ENCODE data around the gene CNPPD1. TPM values are rescaled to one million over a fixed set of nuclear protein-coding genes. Genes with fewer than 3 reads are reported as not detected.

CNPPD1 gene
- total and polyA plus RNA-seq, 4 donors: 27.5 to 57.5 (median 45.8) TPM

- no peak for DNase-seq (ENCODE audit: low read depth in 4 of 6, low spot score in 6 of 6)
- 80% methylated on average over 3 of the region's 4 CpGs for WGBS (ENCODE audit: insufficient coverage)
- Histone ChIP-seq H3K4me1 (ENCODE audit: control insufficient read depth, insufficient read depth, low read length) (peaks cover 9% of the 10 kb centered on the region), H3K27me3 (ENCODE audit: control insufficient read depth, insufficient read depth, low read length) (no peaks in the 10 kb centered on the region), H3K36me3 (ENCODE audit: control insufficient read depth, insufficient read depth, low read length) (peaks cover under 1% of the 10 kb centered on the region), H3K27ac (ENCODE audit: low read depth, low read length) (no peak overlapping the region), H3K9me3 (ENCODE audit: control insufficient read depth, insufficient read depth, low read length) (no peaks in the 10 kb centered on the region), H3K4me3 (ENCODE audit: low read depth, low read length) (no peak overlapping the region)
Observed at GRCh38 chr2:219124381-219125110, 52.2 kb downstream of the CNPPD1 start.

- H3K27me3 ChIP-seq (ENCODE audit: control insufficient read depth, insufficient read depth, low read length): peaks cover 6% of the 10 kb centered on the region
- no peaks in the 10 kb centered on the region for H3K9me3 ChIP-seq (ENCODE audit: control insufficient read depth, insufficient read depth, low read length)
- no peaks in the 10 kb centered on the region for H3K36me3 ChIP-seq (ENCODE audit: control insufficient read depth, insufficient read depth, low read length)
- peaks cover 11% of the 10 kb centered on the region for H3K4me1 ChIP-seq (ENCODE audit: control insufficient read depth, insufficient read depth, low read length)
- no peak overlapping the region for H3K27ac ChIP-seq (ENCODE audit: low read depth, low read length)
- 95% methylated on average over 4 of the region's 8 CpGs for WGBS (ENCODE audit: insufficient coverage)
- no peak overlapping the region for H3K4me3 ChIP-seq (ENCODE audit: low read depth, low read length)
- no peak for DNase-seq (ENCODE audit: low read depth in 4 of 6, low spot score in 6 of 6)
Observed at GRCh38 chr2:219123356-219124135, 53.2 kb downstream of the CNPPD1 start.

DNA sequence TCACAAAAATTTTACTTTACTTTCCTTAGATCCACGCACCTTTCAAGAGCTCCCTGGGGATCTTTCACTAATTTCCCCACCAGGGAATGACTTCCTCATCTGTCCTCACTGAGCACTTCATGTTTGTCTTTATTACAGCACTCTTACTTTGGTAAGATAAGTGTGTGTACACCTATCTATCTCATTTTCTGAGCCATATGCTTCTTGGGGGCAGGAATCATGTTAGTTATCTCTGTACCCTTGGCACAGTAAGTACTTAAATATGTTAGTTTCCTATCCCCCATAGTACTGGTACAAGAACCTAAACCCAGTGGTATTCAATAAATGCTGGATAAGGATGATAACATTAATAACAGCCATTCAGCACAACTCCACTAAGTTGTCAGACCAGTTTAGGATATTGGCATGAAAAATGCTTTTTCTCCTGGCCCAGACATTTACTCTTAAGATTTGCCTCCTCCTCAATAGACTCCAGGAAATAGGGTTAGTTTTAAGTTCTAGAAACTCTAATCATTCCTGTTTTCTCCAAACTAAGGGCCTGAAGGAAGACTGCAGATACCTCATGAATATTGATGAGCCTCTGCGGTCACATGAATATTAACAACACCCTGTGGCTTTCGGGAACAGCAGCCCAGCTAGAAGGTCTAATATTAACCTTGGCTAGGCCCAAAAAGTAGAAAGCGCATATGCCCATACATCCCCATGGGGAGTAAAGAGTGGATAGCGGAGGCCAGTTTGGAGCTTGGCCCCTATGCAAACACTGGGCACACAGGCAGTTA, 54.3 kb downstream of the CNPPD1 start:
- H3K36me3 ChIP-seq (ENCODE audit: control insufficient read depth, insufficient read depth, low read length): no peaks in the 10 kb centered on the region
- no peak overlapping the region for H3K4me3 ChIP-seq (ENCODE audit: low read depth, low read length)
- peak in 2 of 6 donors; percentile 15 to 46 for DNase-seq (ENCODE audit: low read depth in 4 of 6, low spot score in 6 of 6)
- no peaks in the 10 kb centered on the region for H3K9me3 ChIP-seq (ENCODE audit: control insufficient read depth, insufficient read depth, low read length)
- WGBS (ENCODE audit: insufficient coverage): 75% methylated on average over 1 of the region's 5 CpGs
- H3K4me1 ChIP-seq (ENCODE audit: control insufficient read depth, insufficient read depth, low read length): peaks cover 14% of the 10 kb centered on the region
- peaks cover 6% of the 10 kb centered on the region for H3K27me3 ChIP-seq (ENCODE audit: control insufficient read depth, insufficient read depth, low read length)
- H3K27ac ChIP-seq (ENCODE audit: low read depth, low read length): no peak overlapping the region

Other genes with a start within 250 kb of the CNPPD1 start
- 1 to 10 TPM; 2.9 to 7.2 TPM for gene CDK5R2, start 217.3 kb downstream of the CNPPD1 start, total RNA-seq
- 10 to 100 TPM; 62.5 to 66.1 TPM for gene CDK5R2, start 217.3 kb downstream of the CNPPD1 start, polyA plus RNA-seq (ENCODE audit: insufficient read length in 2 of 2)
- not detected for gene FEV, start 191.7 kb downstream of the CNPPD1 start, total RNA-seq
- under 1 TPM; 0.11 to 0.14 TPM for gene FEV, start 191.7 kb downstream of the CNPPD1 start, polyA plus RNA-seq (ENCODE audit: insufficient read length in 2 of 2)
- gene CRYBA2, start 183.5 kb downstream of the CNPPD1 start, total RNA-seq: not detected
- under 1 TPM; 0.63 to 0.76 TPM for gene CRYBA2, start 183.5 kb downstream of the CNPPD1 start, polyA plus RNA-seq (ENCODE audit: insufficient read length in 2 of 2)
- gene CFAP65, start 135.4 kb downstream of the CNPPD1 start, total RNA-seq: 1 to 10 TPM in 1 of 2 donors, under 1 TPM in 1; 0.79 to 4.8 TPM
- 1 to 10 TPM; 5.3 to 9.0 TPM for gene CFAP65, start 135.4 kb downstream of the CNPPD1 start, polyA plus RNA-seq (ENCODE audit: insufficient read length in 2 of 2)
- gene IHH, start 116.0 kb downstream of the CNPPD1 start, total RNA-seq: under 1 TPM; 0.28 to 0.30 TPM
- gene IHH, start 116.0 kb downstream of the CNPPD1 start, polyA plus RNA-seq (ENCODE audit: insufficient read length in 2 of 2): under 1 TPM; 0.39 to 0.59 TPM
- gene NHEJ1, start 16.1 kb downstream of the CNPPD1 start, total RNA-seq: 10 to 100 TPM; 11.4 to 12.7 TPM
- 10 to 100 TPM in 1 of 2 donors, 1 to 10 TPM in 1; 9.8 to 10.9 TPM for gene NHEJ1, start 16.1 kb downstream of the CNPPD1 start, polyA plus RNA-seq (ENCODE audit: insufficient read length in 2 of 2)
- gene SLC23A3, start 6.9 kb downstream of the CNPPD1 start, total RNA-seq: 1 to 10 TPM in 1 of 2 donors, under 1 TPM in 1; 0.69 to 1.7 TPM
- gene SLC23A3, start 6.9 kb downstream of the CNPPD1 start, polyA plus RNA-seq (ENCODE audit: insufficient read length in 2 of 2): 1 to 10 TPM in 1 of 2 donors, under 1 TPM in 1; 0.17 to 2.4 TPM
- gene RETREG2, start 1.4 kb upstream of the CNPPD1 start, total RNA-seq: 10 to 100 TPM; 64.6 to 78.6 TPM
- 100 to 1,000 TPM; 170 to 188 TPM for gene RETREG2, start 1.4 kb upstream of the CNPPD1 start, polyA plus RNA-seq (ENCODE audit: insufficient read length in 2 of 2)
- 10 to 100 TPM; 14.5 to 40.5 TPM for gene ZFAND2B, start 29.9 kb upstream of the CNPPD1 start, total RNA-seq
- gene ZFAND2B, start 29.9 kb upstream of the CNPPD1 start, polyA plus RNA-seq (ENCODE audit: insufficient read length in 2 of 2): 10 to 100 TPM; 37.2 to 46.4 TPM
- gene ABCB6, start 42.0 kb upstream of the CNPPD1 start, total RNA-seq: 10 to 100 TPM; 39.7 to 47.2 TPM
- gene ABCB6, start 42.0 kb upstream of the CNPPD1 start, polyA plus RNA-seq (ENCODE audit: insufficient read length in 2 of 2): 10 to 100 TPM; 60.6 to 78.8 TPM
- 10 to 100 TPM; 26.2 to 45.9 TPM for gene ATG9A, start 52.7 kb upstream of the CNPPD1 start, total RNA-seq
- gene ATG9A, start 52.7 kb upstream of the CNPPD1 start, polyA plus RNA-seq (ENCODE audit: insufficient read length in 2 of 2): 10 to 100 TPM; 56.0 to 59.8 TPM
- 10 to 100 TPM; 29.2 to 53.6 TPM for gene ANKZF1, start 52.9 kb upstream of the CNPPD1 start, total RNA-seq
- 10 to 100 TPM; 44.0 to 74.2 TPM for gene ANKZF1, start 52.9 kb upstream of the CNPPD1 start, polyA plus RNA-seq (ENCODE audit: insufficient read length in 2 of 2)
- gene GLB1L, start 68.5 kb upstream of the CNPPD1 start, total RNA-seq: 10 to 100 TPM in 1 of 2 donors, 1 to 10 TPM in 1; 9.4 to 22.1 TPM
- 10 to 100 TPM; 11.4 to 12.0 TPM for gene GLB1L, start 68.5 kb upstream of the CNPPD1 start, polyA plus RNA-seq (ENCODE audit: insufficient read length in 2 of 2)
- 10 to 100 TPM; 16.4 to 25.0 TPM for gene STK16, start 68.6 kb upstream of the CNPPD1 start, total RNA-seq
- 10 to 100 TPM; 36.3 to 38.7 TPM for gene STK16, start 68.6 kb upstream of the CNPPD1 start, polyA plus RNA-seq (ENCODE audit: insufficient read length in 2 of 2)
- gene TUBA4B, start 76.3 kb upstream of the CNPPD1 start, total RNA-seq: 1 to 10 TPM in 1 of 2 donors, not detected in 1; 1.5 TPM
- gene TUBA4B, start 76.3 kb upstream of the CNPPD1 start, polyA plus RNA-seq (ENCODE audit: insufficient read length in 2 of 2): under 1 TPM; 0.38 to 0.39 TPM
- gene TUBA4A, start 77.0 kb upstream of the CNPPD1 start, total RNA-seq: 10 to 100 TPM; 14.3 to 43.9 TPM
- 10 to 100 TPM; 73.6 to 84.9 TPM for gene TUBA4A, start 77.0 kb upstream of the CNPPD1 start, polyA plus RNA-seq (ENCODE audit: insufficient read length in 2 of 2)
- gene DNAJB2, start 102.4 kb upstream of the CNPPD1 start, total RNA-seq: 100 to 1,000 TPM in 1 of 2 donors, 10 to 100 TPM in 1; 81.5 to 101 TPM
- 100 to 1,000 TPM; 163 to 186 TPM for gene DNAJB2, start 102.4 kb upstream of the CNPPD1 start, polyA plus RNA-seq (ENCODE audit: insufficient read length in 2 of 2)
- gene PTPRN, start 132.5 kb upstream of the CNPPD1 start, total RNA-seq: 10 to 100 TPM; 12.6 to 67.3 TPM
- 10 to 100 TPM; 72.2 to 88.1 TPM for gene PTPRN, start 132.5 kb upstream of the CNPPD1 start, polyA plus RNA-seq (ENCODE audit: insufficient read length in 2 of 2)
- gene RESP18, start 155.8 kb upstream of the CNPPD1 start, total RNA-seq: 1 to 10 TPM; 1.1 to 2.8 TPM
- 1 to 10 TPM; 6.6 to 7.0 TPM for gene RESP18, start 155.8 kb upstream of the CNPPD1 start, polyA plus RNA-seq (ENCODE audit: insufficient read length in 2 of 2)
- 10 to 100 TPM; 25.6 to 40.8 TPM for gene DNPEP, start 211.0 kb upstream of the CNPPD1 start, total RNA-seq
- gene DNPEP, start 211.0 kb upstream of the CNPPD1 start, polyA plus RNA-seq (ENCODE audit: insufficient read length in 2 of 2): 10 to 100 TPM; 40.2 to 57.2 TPM
- 1 to 10 TPM; 4.8 to 5.5 TPM for gene DES, start 241.5 kb upstream of the CNPPD1 start, total RNA-seq
- 1 to 10 TPM; 3.5 to 8.8 TPM for gene DES, start 241.5 kb upstream of the CNPPD1 start, polyA plus RNA-seq (ENCODE audit: insufficient read length in 2 of 2)

Data from spinal cord (tissue), 10 donors.